Stimulated activated CD4-positive, alpha-beta T cell treated with anti-CD3 and anti-CD28 coated beads, TNF-alpha, amount 100 ng/mL, for 4 hours (primary cell): ENCODE measurements around the gene NBPF3.
"Not testable (repeated sequence)": the region's sequence is repeated elsewhere in the genome, so short reads cannot be mapped to it uniquely, and the experiment has no call there.

Experiments used
- DNase-seq, 3 experiments: peaks; one replicate each; pipeline ENCODE4 v3.0.0-alpha.2; 2020; ENCODE audit warnings: low read depth in 3 of 3

Gene NBPF3

DNA sequence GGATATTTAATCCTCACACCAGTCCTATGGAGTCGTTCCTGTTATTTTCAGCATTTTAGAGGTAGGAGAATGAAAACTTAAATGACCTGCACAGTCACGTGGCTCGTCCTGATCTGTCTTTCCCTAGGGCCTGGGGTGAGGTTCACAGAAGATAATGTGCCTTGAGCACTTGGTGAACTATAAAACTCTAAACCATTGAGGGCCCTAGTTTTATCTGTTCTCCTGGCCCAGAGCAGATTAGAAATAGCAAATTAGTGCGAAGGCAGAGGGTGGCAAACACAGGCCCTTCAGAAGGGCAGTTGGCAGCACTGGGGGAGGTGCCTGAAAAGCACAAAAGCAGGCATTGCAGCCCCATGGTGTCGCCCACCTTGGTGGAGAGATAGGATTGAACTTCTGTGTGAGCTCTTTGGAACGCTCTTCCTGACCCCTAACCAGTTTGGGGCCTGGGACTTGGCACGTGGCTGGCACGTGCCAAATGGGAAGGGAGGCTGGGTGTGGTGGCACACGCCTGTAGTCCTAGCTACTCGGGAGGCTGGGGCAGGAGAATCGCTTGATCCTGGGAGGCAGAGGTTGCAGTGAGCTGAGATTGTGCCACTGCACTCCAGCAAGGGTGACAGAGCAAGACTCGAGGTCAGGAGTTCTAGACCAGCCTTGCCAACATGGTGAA, 1.2 kb upstream of the NBPF3 start:
- not testable (repeated sequence) for DNase-seq

DNA sequence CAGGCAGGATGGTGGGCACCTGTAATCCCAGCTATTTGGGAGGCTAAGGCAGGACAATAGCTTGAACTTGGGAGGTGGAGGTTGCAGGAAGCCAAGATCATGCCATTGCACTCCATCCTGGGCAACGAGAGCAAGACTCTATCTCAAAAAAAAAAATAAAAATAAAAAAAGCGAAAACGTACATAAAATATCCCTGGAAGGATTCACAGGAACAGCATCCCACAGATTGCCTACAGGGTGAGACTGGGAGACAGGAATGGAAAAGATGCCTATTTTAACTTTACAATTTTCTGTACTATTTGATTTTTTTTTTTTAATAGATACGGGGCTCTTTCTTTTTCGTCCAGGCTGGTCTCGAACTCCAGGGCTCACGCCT, 604 bp upstream of the NBPF3 start:
- no peak for DNase-seq

- not testable (repeated sequence) for DNase-seq
Observed at GRCh38 chr1:21440630-21441125, 741 bp downstream of the NBPF3 start.

GRCh38 chr1:21446647-21447046, 6.7 kb downstream of the NBPF3 start:
- not testable (repeated sequence) for DNase-seq

GRCh38 chr1:21447311-21447710, 7.4 kb downstream of the NBPF3 start:
- no peak for DNase-seq

DNA sequence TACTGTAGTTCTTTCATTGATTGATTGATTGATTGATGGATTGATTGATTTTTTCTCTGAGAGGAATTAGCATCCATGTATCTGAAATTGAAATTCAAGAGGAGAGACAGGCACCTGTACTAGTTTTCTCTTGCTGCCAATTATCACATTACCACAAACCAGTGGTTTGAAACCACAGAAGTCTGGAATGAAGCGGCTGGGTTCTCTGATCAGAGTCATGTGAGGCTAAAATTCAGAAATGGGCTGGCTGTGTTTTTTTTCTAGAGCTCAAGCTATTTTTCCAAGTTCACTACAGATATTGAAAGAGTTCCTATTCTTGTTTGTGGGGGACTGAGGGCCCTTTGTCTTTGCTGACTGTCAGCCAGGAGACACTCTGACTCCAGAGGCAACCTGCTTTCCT, 10.0 kb downstream of the NBPF3 start:
- no peak for DNase-seq

DNA sequence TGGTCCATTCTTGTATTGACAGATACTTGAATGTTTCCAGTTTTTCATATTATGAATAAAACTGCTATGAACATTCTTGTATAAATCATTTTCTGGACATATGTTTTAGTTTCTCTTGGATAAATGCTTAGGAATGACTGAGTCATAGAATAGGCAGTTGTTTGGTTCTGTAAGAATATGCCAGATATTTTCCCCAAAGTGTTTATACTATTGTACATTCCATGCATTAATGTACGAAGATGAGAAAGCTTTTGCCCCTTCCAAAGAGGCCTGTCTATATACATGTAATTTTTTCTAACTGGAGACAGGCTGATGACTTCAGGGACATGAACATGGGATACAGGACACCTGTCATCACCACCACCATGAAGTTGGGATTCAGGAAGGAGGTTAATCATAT, 11.3 kb downstream of the NBPF3 start:
- DNase-seq: no peak

DNA sequence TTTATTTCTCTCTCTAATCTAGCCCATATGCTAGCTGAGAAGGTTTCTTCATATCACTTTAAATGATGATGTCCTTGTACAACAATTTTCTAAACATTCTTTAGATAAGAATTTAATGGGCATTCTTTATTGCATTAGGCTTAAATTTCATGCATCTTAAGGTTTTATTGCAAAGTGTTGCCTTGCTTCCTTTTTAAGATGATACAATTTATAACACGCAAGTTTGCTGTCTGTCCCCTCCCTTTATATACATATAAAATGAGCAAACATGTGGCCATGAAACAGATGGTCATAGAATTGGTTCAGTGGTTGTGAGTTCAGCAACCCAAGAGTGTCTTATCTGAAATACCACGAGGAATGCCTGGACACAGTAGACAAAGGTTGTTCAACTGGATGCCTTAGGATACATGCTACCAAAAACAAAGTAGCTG, 12.1 kb downstream of the NBPF3 start:
- DNase-seq: no peak

DNA sequence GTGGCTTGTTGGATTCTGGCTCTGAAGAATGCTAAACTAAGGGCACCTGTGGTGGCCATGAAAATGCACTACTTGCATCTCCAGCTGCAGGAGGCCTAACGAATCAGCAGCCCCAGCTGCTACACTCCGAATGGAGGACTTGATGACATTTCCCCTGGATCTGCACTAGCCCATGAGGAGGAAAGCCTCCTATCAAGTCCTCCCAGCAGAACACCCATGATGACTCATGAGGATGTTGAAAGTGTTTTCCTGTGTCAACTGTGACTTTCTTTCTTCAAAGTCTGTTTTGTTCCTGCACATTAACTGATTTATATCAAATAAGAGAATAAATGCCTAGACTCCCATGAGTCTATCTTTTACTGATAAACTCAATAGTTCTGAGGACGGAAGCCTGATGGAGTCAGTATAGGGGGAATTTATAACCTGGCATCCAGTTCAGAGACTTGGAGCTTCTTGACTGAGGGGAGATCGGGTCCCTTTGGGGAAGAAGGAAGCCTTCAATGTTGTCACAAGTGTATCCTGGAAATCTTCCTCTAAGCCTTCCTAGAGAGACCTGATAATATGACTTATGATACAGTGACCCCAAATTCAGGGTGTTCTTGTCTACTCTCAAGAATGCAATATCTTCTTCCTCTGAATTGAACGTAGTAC, 14.2 kb downstream of the NBPF3 start:
- not testable (repeated sequence) for DNase-seq

DNA sequence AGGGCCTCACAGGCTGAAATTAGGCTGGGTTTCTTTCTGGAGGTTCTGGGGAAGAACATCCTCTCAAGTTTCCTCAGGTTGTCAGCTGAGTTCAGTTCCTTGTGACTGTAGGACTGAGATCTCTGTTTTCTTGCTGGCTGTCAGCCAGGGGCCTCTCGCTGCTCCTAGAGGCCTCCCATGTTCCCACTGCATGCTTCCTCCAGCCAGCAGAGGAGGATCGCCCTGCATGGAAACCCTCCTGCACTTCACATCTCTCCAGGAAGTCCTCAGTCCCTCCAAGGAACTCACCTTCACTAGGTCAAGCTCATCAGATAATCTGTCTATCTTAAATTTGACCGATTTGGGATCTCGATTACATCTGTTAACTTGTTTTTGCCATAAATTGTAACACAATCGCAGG, 15.0 kb downstream of the NBPF3 start:
- DNase-seq: not testable (repeated sequence)

GRCh38 chr1:21457654-21458053, 17.7 kb downstream of the NBPF3 start:
- DNase-seq: no peak

DNA sequence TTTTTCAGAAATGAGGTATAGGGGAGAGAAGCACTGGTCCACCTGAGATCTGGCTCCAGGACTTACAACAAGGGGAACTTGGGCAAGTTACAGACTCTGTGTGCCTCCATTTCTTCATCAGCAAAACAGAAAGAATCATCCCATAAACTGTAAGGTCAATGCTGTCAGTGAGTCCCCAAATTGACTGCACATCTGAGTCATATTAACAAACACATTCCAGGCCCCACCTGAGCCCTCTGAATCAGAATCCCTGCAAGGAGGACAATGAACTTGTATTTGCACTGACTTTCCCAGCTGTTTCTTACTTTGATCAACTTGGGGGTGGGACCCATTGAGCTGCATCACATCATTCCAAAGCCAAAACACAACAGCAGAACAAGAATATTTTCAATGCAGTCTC, 25.2 kb downstream of the NBPF3 start:
- not testable (repeated sequence) for DNase-seq

- not testable (repeated sequence) for DNase-seq
Observed at GRCh38 chr1:21467946-21468345, 28.0 kb downstream of the NBPF3 start.

DNA sequence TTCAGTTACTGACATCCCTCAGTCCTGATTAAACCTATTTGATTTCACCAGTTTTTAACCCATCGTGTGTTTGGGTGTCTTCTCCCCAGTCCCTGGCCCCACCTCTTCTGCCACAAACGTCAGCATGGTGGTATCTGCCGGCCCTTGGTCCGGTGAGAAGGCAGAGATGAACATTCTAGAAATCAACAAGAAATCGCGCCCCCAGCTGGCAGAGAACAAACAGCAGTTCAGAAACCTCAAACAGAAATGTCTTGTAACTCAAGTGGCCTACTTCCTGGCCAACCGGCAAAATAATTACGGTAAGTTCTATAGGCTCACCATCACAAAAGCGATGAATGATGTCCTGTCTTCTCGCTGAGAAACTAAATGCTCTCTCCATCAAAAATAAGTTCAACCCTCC, 28.7 kb downstream of the NBPF3 start:
- DNase-seq: no peak

DNA sequence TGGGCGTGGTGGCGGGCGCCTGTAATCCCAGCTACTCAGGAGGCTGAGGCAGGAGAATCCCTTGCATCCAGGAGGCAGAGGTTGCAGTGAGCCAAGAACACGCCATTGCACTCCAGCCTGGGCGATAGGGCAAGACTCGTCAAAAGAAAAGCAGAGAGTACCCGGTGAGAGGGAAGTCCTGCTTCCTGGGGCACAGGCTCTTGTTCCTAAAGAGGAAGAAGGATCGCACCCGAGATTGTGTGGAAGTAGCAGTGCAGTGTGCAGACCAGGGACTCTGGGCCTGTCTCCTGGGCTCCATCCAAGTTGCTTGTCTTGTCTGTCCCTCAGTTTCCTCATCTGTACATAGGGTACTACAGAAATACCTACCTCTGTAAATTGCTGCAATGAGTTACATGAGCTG, 29.6 kb downstream of the NBPF3 start:
- no peak for DNase-seq

- no peak for DNase-seq
Observed at GRCh38 chr1:21472861-21473260, 32.9 kb downstream of the NBPF3 start.

DNA sequence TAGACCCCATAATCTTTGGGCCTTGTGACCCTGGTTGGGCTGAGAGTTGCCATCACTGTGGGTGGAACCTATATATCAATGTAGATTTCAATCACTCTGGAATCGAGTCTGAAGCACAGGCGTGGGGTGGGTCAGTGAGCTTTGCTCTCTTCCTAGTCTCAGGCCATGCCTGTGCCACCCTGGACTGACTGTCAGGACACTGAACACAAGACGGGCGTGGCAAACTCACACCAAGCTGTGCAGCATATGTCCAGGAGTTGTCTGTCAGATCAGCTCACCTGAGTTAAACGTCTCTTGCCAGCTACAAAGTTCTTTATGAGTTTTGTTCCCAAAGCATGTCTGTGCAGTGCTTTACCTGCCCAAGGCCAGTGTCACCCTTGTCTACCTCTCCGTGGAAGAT, 38.4 kb downstream of the NBPF3 start:
- DNase-seq: no peak

DNA sequence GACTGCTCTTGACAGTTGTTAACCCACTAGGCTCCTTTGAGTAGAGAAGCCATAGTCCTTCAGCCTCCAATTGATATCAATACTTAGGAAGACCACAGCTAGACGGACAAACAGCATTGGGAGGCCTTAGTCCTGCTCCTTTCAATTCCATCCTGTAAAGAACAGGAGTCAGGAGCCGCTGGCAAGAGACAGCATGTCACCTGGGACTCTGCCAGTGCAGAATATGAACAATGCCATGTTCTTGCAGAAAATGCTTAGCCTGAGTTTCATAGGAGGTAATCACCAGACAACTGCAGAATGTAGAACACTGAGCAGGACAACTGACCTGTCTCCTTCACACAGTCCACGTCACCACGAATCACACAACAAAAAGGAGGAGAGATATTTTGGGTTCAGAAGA, 43.9 kb downstream of the NBPF3 start:
- not testable (repeated sequence) for DNase-seq

- no peak for DNase-seq
Observed at GRCh38 chr1:21489146-21489545, 49.2 kb downstream of the NBPF3 start.

DNA sequence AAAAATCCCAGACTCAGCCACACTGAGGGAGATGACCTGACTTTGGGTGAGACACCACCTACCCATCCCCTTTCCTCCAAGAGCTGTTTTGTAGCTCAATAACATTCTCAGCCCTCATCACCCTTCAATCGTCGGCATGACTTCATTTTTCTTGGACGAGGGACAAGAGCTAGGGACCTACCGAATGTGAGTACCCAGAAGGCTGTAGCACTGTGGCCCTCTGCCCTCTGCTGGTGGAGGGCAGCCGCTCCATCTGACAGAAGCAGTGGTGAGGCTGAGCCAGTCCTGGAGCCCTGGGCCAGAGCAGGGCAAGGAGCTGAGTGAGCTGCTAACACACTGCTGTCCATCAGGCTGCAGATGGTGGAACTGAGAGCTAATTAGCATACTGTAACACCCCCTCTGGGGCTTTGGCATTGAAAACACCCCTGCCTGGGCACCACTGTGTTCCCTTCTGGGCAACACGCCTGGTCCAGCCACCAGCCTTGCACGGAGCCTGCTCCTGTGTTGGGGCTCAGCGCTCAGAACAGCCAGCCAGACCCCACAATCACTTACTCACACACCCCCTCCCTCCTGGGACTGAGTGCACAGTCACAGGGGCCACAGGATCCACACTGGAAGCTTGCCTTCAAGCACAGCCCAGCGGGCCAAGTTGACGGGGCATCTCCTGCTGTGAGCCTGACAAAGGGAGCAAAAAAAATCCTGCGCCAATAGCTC, 51.0 kb downstream of the NBPF3 start:
- no peak for DNase-seq

- no peak for DNase-seq
Observed at GRCh38 chr1:21491488-21492355, 51.8 kb downstream of the NBPF3 start.

GRCh38 chr1:21492356-21492625, 52.4 kb downstream of the NBPF3 start:
- DNase-seq: no peak
